ENCODE measurements around the gene SRR.

Gene SRR

GRCh38 chr17:2266045-2266864, 37.5 kb upstream of the SRR start:
- TF ChIP-seq CTCF (IDR thresholded peaks at IDR 0.05; ENCODE audit: control insufficient read depth, extremely low read depth, insufficient read depth): no peak
- DNase-seq (ENCODE audit: low read depth): no peak
- H3K4me3 ChIP-seq (ENCODE audit: low read depth, low read length): no peak overlapping the region

DNA sequence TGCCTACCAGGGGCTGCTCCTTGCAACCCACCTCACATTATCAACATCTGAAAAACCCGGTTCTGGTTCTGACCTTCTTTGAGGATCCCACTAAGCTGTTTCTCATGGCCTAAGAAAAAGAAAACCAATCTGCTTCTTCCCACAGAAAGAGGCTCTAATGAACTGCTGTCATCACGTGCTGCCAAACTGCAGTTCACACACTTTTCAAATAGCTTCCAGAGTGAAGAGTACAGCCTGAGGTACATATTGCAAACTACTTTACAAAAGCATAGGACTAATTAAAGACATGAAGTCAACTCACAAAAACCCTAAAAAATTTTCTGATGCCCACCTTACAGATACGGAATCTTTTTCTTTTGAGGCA, 36.9 kb upstream of the SRR start:
- no peak for TF ChIP-seq CTCF (IDR thresholded peaks at IDR 0.05; ENCODE audit: control insufficient read depth, extremely low read depth, insufficient read depth)
- no peak overlapping the region for H3K4me3 ChIP-seq (ENCODE audit: low read depth, low read length)
- DNase-seq (ENCODE audit: low read depth): no peak

DNA sequence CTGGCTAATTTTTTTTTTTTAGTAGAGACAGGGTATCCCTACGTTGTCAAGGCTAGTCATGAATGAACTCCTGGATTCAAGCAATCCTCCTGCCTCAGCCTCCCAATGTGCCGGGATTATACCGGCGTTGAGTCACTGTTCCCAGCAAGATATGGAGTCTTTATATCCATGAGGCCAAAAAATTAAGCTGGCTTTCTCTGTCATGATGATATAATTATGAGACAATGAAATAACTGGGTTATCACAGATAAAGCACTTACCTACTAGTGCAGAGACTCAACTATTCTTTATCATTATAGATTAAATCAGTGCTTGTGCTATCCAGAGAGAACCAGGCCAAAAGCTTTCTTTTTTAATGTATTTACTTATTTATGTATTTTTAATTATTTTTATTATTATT, 36.4 kb upstream of the SRR start:
- no peak overlapping the region for H3K4me3 ChIP-seq (ENCODE audit: low read depth, low read length)
- no peak for DNase-seq (ENCODE audit: low read depth)
- TF ChIP-seq CTCF (IDR thresholded peaks at IDR 0.05; ENCODE audit: control insufficient read depth, extremely low read depth, insufficient read depth): no peak

- DNase-seq (ENCODE audit: low read depth): no peak
- no peak for TF ChIP-seq CTCF (IDR thresholded peaks at IDR 0.05; ENCODE audit: control insufficient read depth, extremely low read depth, insufficient read depth)
- no peak overlapping the region for H3K4me3 ChIP-seq (ENCODE audit: low read depth, low read length)
These were observed 31.6 kb upstream of the SRR start for GRCh38 chr17:2271985-2272702.

DNA sequence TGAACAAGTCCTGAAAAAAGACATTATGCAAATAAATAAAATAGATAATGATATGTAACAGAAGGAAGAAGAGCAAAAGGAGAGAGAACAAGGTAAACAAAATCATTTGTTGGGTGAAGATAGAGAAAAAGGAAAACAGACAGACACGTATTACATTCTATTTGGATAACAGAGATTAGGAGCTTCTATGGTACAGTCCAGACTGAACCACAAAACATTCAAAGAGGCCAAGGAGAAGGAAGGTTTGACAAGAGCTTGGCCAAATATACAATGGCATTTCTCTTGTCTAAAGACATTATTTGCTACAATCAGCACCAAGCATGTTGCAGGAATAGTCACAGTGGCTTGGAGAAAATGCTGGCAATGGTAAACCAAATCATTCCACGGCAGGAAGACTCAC, 29.3 kb upstream of the SRR start:
- H3K4me3 ChIP-seq (ENCODE audit: low read depth, low read length): no peak overlapping the region
- no peak for TF ChIP-seq CTCF (IDR thresholded peaks at IDR 0.05; ENCODE audit: control insufficient read depth, extremely low read depth, insufficient read depth)
- no peak for DNase-seq (ENCODE audit: low read depth)

- no peak overlapping the region for H3K4me3 ChIP-seq (ENCODE audit: low read depth, low read length)
- DNase-seq (ENCODE audit: low read depth): no peak
- no peak for TF ChIP-seq CTCF (IDR thresholded peaks at IDR 0.05; ENCODE audit: control insufficient read depth, extremely low read depth, insufficient read depth)
These were observed 28.0 kb upstream of the SRR start for GRCh38 chr17:2275722-2276121.

Data from LNCaP clone FGC (cell line).